OCI-LY3 (cell line): ENCODE measurements around the gene HAPLN2.

Experiments used
- CTCF ChIP-seq: fragments of 200-600, 300-600 bp; sonication (generic); IDR thresholded peaks from 2 replicates; pipeline ENCODE4 v1.5.1; 2014; ENCODE audit warnings: antibody characterized with exemption, low read length, low read depth
- EZH2phosphoT487 ChIP-seq: fragments of 200-600 bp; shearing (Covaris generic); IDR thresholded peaks from 2 replicates; pipeline ENCODE4 v1.6.1; 2018; ENCODE audit warnings: antibody characterized with exemption, mixed run types, low read depth

- TF ChIP-seq CTCF = peak; percentile 79
- no peak for TF ChIP-seq EZH2phosphoT487
These were observed 16.6 kb upstream of the HAPLN2 start for GRCh38 chr1:156602557-156602993.
